ENCODE data around the gene ZNF574.
"Not testable (repeated sequence)": the region's sequence is repeated elsewhere in the genome, so short reads cannot be mapped to it uniquely, and the experiment has no call there.

ZNF574 gene, protein sequence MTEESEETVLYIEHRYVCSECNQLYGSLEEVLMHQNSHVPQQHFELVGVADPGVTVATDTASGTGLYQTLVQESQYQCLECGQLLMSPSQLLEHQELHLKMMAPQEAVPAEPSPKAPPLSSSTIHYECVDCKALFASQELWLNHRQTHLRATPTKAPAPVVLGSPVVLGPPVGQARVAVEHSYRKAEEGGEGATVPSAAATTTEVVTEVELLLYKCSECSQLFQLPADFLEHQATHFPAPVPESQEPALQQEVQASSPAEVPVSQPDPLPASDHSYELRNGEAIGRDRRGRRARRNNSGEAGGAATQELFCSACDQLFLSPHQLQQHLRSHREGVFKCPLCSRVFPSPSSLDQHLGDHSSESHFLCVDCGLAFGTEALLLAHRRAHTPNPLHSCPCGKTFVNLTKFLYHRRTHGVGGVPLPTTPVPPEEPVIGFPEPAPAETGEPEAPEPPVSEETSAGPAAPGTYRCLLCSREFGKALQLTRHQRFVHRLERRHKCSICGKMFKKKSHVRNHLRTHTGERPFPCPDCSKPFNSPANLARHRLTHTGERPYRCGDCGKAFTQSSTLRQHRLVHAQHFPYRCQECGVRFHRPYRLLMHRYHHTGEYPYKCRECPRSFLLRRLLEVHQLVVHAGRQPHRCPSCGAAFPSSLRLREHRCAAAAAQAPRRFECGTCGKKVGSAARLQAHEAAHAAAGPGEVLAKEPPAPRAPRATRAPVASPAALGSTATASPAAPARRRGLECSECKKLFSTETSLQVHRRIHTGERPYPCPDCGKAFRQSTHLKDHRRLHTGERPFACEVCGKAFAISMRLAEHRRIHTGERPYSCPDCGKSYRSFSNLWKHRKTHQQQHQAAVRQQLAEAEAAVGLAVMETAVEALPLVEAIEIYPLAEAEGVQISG

DNA sequence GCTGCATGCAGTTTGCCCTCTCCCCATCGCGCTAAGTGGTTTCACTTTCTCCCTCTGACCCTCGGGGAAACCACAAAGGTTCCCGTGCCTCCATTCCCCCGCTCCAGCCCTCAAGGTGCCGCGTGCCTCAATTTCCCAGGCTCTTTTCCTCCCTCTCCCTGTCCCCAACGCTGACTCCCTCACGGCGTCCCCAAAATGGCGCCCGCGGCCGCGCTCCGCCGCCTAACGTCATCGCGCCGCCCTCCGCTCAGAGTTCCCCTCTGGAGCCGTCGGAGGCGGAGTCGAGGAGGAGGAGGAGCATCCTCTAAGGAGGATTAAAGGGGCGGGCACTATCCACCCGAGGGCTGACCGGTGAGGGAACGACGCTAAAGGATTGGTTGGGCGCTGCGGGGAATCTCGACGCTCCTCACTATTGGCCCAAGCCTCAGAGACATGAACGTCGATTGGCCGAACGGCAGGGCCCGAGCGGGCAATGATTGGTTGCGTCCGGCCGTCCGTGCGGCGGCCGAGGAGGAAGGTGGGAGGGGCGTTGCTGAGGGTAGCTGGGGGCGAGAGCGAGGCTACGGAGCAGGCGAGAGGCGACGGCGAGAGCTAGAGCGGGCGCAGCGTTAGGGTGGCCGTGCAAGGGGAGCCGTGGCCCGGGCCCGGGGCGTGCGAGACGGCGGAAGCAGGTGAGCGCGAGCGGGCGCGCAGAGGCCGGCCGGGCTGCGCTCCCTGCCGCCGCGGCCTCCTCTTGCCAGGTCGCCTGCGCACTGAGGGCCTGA is at the start of gene ZNF574:
Gene ZNF574 (plus strand): TSS at position 551 of the 764 bp plus-strand sequence. CDS start 2,441 bp downstream, outside the sequence.
- peak; percentile 99 to 100 for DNase-seq

DNA sequence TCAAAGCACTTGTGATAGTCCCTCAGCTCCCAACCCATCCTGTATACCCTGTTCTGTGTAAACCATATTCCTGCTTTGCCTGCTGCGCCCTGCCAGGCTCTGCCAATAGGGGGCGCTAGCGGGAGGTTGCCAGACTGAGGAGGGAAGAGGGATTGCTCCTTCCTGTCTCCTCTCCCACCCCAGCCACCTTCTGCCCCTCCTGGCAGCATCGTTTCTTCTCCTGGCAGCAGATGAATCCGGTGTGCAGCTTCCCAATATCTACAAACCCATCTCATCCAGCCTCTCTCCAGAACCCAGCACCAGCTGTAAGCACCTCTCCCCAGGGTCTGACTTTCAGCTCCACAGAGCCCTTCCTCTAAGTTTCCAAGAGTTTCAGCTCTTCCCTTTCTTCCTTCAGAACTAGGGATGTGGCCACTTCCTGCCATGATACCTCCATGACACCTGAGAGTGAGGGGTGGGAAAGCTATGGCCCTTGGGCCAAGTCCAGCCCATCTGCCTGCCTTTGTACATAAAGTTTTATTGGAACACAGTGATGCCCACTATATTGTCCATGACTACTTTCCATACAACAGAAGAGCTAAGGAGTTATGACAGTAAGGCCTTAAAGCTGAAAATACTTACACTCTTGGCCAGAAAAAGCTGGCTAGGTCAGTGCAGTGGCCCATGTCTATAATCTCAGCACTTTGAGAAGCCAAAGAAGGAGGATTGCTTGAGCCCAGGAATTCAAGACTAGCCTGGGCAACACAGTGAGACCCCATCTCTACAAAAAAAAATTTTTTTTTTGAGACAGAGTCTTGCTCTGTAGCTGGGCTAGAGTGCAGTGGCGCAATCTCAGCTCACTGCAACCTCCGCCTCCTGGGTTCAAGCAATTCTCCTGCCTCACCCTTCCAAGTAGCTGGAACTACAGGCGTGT is 47.4 kb upstream of the ZNF574 start:
- peak in 1 of 2 experiments; percentile 4 for DNase-seq

DNA sequence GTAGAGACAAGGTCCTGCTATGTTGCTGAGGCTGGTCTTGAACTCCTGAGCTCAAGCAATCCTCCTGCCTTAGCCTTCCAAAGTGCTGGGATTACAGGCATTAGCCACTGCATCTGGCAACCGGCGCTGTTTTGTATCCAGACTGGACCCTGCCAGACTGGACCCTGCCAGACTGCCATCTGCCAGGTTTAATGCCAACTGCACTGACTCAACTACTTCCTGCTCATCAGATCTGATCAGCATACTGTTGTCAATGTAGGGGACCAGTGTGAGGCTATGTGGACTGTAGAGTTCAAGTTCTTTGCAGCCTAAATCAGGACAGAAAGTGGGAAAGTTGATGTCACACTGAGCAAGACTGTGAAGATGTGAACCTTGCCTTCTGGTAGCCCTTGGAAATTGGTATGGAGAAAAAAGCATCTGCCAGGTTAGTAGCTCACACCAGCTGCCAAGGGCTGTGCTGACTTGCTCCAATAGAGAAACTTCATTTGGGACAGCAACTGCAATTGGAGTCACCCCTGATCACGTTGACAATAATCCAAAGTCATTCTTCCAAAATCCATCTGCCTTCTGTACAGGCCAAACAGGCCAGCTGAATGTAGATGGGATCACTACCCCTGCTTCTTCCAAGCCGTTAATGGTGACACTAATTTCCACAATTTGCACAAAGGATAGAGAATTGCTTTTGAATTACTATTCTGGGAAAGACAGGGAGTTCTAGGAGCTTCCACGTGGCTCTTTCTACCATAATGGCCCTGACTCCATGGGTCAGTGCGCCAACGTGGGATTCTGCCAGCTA is 45.1 kb upstream of the ZNF574 start:
- no peak for DNase-seq

DNA sequence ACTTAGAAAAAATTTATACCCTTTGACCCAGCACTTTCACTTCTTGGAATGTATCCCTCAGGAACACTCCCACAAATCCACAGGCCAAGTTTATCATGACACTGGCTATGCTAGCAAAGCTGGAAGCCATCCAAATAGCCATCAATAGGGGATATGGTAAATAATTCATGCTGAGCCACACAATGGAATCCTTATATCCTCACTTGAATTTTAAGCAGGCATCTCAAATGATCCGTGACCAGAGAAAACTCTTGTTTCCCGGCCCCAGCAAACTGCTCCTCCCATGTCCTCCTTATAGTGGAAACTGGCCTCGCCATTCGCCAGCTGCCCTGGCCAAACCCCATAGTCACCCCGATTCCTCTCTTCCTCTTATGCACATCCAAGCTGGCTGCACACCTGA is 43.5 kb upstream of the ZNF574 start:
- DNase-seq, result peak; percentile 68 to 86

DNA sequence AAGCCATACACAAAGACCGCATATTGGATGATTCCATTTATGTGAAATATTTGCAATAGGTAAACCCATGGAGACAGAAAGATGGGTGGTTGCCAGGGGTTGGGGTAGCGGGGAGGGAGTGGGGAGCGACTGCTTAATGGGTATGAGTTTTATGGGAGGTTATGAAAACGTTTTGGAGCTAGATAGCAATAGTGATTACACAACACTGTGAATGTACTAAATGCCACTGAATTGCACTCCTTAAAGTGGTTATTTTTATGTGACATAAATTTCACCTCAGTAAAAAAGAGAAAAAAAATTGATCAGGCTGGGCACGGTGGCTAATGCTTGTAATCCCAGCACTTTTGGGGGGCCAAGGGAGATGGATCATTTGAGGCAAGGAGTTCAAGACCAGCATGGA is 42.6 kb upstream of the ZNF574 start:
- no peak for DNase-seq

DNA sequence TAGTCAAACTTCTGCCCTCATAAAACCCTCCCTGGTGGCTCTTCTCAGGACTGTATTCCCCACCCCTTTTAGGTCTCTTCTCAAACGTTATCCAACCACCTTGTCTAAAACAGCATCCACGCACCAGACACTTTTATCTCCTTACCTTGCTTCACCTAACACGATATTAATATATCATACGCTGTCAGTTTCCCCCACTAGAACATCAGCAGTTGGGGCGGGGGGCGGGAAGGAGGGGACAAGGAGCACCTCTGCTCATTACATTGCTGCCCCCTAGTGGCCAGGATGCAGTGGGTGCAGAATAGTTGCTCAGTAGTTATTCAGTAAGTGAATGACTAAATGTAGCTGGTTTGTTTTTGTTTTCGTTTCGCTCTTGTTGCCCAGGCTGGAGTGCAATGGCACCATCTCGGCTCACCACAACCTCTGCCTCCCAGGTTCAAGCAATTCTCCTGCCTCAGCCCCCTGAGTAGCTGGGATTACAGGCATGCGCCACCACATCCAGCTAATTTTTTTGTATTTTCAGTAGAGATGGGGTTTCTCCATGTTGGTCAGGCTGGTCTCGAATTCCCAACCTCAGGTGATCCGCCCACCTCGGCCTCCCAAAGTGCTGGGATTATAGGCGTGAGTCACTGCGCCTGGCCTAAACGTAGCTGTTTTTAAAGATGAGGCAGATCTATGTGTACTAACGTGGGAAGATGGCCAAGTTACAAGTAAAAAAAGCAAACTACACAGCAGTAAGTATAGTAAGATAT is 41.1 kb upstream of the ZNF574 start:
- DNase-seq, result peak; percentile 50 to 73

DNA sequence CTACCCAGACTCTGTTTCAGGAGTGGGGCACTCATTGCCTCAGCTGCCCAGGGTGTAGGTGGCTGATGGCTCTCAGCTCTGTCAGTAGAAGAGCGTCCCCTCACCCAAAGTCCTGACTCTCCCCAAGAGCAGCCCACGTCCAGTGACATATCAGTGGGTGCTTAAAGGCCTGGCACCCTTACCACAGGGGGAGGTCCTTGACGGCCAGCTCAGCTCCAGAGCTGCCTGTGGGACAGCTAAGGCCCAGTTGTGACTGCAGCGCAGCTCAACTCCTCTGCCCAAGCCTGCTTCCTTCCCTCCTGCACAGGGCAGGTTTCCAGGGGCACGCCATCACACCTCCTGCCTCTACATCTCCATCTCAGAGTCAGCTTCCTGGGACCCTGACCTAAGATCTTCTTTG is 38.3 kb upstream of the ZNF574 start:
- no peak for DNase-seq

DNA sequence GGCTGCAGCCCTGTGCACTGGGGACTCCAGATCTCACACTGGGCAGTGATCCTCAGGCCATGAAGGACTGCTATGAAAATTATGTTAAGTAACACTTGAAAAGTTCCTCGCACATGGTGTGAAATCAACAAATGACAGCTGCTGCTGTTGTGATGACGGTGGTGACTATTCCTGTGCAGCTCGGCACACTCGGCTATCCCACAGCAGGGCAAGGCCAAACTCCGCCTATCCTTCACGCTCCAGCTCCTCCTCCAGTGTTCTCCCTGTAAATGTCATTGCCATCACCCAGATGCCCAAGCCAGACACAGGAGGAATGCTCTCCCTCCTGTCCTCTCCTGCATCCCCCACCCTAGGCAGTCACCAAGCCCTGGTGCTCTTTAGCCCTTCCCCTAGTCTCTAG is 37.3 kb upstream of the ZNF574 start:
- no peak for DNase-seq

DNA sequence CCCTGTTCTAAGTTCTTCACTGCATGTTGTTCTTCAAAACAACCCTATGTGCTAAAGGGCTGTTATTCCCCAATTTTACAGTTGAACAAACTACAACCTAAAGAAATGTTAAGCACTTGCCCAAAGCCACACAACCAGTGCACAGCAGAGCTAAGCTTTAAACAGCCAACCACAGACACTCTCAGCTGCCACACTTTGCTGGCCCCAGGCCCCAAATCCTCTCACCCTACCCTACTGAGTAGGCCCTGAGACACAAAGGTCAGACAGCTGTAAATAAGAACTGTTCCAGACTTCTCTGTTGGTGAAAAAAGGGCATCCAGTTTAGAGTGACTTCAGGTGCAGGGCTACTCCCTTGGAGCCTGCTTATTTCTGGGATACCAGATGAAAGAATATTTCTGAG is 35.9 kb upstream of the ZNF574 start:
- no peak for DNase-seq

DNA sequence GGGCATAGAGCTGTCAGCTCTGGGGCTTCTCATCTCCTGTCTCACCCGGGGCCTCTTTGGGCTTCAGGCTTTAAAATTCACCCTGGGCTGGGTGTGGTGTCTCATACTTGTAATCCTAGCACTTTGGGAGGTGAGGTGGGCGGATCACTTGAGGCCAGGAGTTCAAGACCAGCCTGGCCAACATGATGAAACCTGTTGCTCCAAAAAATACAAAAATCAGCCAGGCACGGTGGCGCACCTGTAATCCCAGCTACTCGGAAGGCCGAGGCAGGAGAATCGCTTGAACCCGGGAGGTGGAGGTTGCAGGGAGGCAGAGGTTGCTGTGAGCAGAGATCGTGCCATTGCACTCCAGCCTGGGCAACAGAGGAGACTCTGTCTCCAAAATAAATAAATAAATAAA is 35.5 kb upstream of the ZNF574 start:
- DNase-seq, result not testable (repeated sequence)

DNA sequence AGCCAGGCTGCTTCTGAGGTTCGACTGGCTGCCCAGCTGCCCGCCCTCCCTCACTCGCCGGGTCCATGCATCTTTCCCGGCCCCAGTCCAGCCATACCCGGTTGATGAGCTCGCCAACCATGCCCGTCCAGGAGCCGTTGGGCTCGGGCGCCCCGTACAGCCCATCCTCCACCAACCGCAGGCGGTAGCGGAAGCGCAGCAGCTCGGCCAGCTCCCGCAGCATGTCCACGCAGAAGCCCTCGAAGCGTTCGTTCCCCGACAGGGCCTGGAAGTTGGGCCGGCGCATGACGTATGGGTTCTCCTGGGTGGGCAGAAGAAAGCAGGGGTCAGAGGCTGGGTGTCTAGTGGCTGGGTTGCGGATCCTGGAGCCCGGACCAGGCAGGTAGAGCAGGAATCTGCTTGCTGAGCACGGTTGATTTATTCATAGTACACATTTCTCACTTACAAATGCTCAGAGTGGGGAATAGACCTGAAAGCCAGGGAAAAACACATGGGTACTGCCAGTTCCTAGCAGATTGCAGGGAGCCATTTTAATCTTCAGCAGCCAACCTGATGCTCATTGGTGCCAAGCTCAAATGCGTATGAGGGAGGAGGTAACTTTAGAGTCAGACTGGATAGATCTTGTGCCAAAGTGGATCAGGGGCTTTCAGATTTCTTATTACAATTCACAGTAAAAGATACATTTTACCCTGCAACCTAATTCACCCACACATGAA is 33.4 kb upstream of the ZNF574 start:
- DNase-seq, result no peak

DNA sequence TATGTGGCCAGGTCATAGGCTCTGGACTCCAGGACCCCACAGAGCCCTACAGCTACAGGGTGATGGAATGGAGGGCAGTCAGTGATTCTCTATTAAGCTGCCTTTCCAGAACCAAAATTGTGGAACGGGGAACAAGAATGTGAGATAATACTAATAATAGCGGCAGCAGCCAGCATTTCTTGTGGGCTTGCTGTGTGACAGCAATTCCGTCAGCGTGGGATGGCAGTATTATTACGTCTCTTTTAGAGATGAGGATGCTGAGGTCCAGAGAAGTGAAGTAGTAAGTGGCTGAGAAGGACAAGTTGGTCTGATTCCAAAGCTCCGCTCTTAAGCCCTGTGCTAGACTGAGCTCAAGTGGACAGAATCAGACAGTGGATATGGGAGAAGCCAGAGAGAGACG is 30.4 kb upstream of the ZNF574 start:
- DNase-seq, result no peak

DNA sequence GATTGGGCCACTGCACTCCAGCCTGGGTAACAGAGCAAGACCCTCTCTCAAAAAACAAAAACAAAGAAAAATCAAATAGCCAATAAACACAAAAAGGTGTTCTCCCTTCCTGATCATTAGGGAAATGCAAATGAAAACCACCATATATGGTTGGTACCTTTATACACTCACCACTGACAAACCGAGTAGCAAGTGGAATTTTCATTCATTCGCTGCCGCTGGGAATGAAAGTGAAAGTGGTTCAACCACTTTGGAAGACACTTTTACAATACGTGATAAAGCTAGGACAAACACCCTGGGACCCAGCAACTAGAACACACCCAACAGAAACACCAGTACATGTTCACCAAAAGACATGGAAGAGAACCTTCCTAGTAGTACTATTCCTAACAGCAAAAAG is 27.0 kb upstream of the ZNF574 start:
- no peak for DNase-seq

DNA sequence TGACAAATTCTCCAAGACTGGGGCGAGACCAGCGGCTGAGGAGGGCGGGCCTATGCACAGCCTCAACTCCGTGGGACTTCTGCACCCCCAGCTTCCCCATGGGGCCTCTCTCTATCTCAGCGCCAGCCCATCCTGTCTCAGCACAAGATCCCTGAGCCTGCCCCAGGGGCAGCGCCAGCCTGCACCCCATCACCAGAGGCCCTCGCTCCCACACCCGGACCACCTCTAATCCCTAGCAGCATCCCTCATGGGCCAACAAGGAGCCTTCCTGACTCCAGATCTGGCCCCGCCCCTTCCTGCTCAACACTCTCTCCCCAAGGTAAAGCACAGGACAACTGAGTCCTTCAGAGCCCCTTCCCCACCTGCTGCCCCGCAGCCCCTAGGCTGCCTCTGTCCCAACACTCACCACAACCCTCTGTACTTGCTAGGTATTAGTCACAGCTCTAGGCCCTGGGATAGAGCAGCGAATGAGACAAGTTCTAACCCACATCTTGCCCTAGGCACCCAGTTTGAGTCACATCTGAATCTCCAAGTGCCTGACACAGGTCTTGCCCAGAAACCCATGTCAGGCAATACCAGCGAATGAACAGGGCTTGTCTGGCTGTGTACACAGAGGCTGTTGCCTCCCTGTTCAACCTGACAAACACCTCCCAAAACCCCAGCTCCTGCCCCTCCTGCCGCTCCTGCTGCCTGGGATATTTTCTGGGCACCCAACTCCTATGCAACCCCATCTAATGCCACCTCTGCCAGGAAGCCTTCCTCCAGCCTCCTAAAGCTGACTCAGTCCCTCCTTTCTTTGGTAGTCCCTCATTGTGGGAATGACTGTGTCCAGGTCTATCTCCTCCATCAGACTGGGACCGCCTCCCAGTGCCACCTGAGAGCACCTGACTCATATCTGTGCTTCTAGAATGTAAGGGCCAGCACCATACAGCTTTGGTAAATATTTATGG is 24.5 kb upstream of the ZNF574 start:
- no peak for DNase-seq

DNA sequence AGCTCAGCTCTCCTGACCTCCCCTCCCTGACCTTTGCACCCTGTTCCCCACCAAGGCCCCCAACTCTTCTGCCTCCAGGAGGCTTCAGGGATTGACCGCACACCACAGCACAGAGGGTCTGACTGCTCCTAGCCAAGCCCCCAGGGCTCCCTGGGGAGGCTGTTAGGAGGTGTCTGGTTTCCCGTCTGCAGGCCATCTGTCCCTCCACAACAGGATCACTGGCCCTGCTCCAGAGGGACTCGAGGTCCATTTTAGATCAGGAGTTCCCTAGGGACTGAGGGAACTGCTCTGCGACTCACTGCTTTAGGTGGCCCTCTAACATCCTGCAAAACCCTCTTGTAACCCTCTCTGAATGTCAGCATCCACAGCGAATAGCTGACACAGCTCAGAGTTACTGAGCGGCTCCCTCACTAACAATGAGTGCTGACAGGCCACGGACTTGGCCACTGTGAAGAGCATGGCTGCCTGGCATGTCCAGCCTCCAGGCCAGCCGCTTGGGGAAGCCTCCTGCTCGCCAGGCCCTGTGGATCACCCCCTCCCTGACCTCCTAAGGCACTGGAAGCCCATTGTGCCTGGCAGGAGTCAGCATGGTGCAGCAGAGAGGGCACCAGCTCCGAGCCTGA is 23.6 kb upstream of the ZNF574 start:
- no peak for DNase-seq

DNA sequence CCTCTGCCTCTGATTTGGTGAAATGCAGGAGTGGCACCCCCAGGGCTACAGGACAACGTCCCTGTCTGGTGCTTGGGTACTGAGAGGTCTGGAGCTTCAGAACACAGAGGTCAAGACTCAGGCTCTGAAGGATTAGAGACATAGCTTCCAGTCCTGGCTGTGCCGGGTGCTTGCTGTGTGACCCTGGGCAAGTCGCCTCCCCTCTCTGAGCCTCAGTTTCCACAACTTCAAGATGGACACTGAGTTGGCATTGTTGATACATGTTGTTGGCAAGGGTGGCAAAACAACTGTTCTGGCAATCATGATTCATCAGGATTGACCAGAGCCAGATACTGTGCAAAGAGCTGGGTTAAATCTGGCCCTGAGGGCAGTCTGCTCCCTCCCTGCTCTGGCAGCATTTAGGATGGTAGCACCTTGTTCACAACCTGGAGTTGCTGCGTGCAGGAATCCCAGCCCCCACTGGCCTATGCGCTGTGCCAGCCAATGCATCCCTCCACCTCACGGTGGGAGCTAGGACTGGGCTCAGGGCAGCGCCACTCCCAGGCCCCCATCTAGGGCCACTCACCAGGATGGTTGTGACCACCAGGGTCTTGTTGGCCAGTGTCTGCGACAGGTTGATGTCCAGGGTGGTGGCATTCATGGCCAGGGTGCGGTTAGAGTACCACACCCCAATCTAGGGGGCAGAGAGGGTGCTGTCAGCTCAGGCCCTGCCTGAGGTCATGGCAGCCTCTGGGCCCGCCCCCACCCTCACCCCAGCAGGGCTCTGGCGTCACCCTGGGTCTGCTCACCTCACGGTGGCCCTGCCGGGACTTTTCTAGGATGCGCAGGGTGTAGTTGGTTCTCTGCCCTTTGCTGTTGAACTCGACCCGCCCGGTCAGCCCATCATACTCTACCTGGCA is 22.7 kb upstream of the ZNF574 start:
- DNase-seq, result no peak

DNA sequence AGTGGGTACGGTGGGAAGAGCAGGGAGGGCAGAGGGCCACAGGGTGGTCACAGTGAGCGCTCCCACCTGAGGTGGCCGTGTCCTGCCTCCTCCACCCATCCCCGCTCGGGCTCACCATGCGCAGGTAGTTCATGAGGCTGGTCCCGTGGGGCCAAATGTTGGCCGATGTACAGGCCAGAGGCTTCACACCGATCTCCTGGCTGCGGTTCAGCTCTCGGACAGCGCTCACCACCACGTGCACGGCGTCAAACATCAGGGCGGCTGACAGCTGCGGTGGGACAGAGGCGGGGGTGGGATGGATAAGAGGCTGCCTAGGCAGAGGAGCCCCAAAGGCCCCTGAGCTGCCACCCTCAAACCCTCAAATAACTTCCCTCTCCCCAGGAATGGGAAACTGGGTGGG is 21.8 kb upstream of the ZNF574 start:
- no peak for DNase-seq
